Heart right ventricle (tissue), 16 donors: Measurements from ENCODE around the gene TROAP. TPM values are rescaled to one million over a fixed set of nuclear protein-coding genes. Genes with fewer than 3 reads are reported as not detected.
"Not testable (repeated sequence)": the region's sequence is repeated elsewhere in the genome, so short reads cannot be mapped to it uniquely, and the experiment has no call there.

Experiments used
- ATAC-seq, 8 donors: fragments of 200-7000 bp; cut with Tn5 transposase; one replicate each; pipeline ENCODE4 v1.9.1; 2020; ENCODE audit warnings: mild to moderate bottlenecking in 8 of 8, moderate library complexity in 8 of 8, moderate number of reproducible peaks in 1 of 8
- DNase-seq, 2 donors: peaks; one replicate each; pipeline ENCODE4 v3.0.0-alpha.2; 2020
- H3K27ac ChIP-seq, 10 donors: fragments of 200-600 bp; sonication (generic) in 2 of 10; one replicate each; pipeline versions ENCODE4 v1.5.0 to v1.8.0; 2020 to 2022; ENCODE audit warnings: mild to moderate bottlenecking in 3 of 10
- H3K27me3 ChIP-seq, 7 donors: fragments of 200-600 bp; one replicate each; pipeline ENCODE4 v1.8.0; 2021 to 2022; ENCODE audit warnings: mild to moderate bottlenecking in 2 of 7
- H3K36me3 ChIP-seq, 9 donors: fragments of 200-600 bp; sonication (generic) in 1 of 9; one replicate each; pipeline versions ENCODE4 v1.5.0 to v1.8.0; 2020 to 2022; ENCODE audit warnings: mild to moderate bottlenecking in 2 of 9
- H3K4me1 ChIP-seq, 9 donors: fragments of 200-600 bp; sonication (generic) in 1 of 9; one replicate each; pipeline versions ENCODE4 v1.5.0 to v1.8.0; 2020 to 2022; ENCODE audit warnings: mild to moderate bottlenecking in 4 of 9
- H3K4me3 ChIP-seq, 10 donors: fragments of 200-600 bp; sonication (generic) in 2 of 10; one replicate each; pipeline versions ENCODE4 v1.5.0 to v1.8.0; 2020 to 2022; ENCODE audit warnings: mild to moderate bottlenecking in 7 of 10, moderate library complexity in 2 of 10
- H3K9me3 ChIP-seq, 11 donors: fragments of 200-600 bp in 10 of 11; sonication (generic) in 2 of 11; one replicate each; pipeline versions ENCODE4 v1.5.0 to v1.8.0; 2013 to 2022; ENCODE audit warnings: mild to moderate bottlenecking in 2 of 11, control low read depth in 1 of 11, moderate library complexity in 1 of 11
- WGBS, 2 donors: extraction: QIAGEN DNeasy Blood & Tissue Kit; methylation state at CpG; one replicate each; pipeline ENCODE4 v1.1.7; 2013; ENCODE audit warnings: inconsistent platforms in 1 of 2; 5-methylcytosine and 5-hydroxymethylcytosine counted together
- intact Hi-C, 10 donors: fragments of 100-400 bp; cut with DNase I; formaldehyde crosslinking; loops; one replicate each; pipeline versions ENCODE4 v1.11.1 to v1.14.2; 2022
- polyA plus RNA-seq, 2 donors: library from polyadenylated mRNA; stranded (reverse); fragments of 200-250 nt; gene quantifications; one replicate each; pipeline ENCODE4 v1.2.3, GENCODE V29; 2013
- total RNA-seq, 10 donors: library from RNA; stranded (reverse); fragmentation: NEBNext Ultra II Directional in 3 of 10; extraction: Animal tissue kit (Norgen Biotek cat#: 25700) in 3 of 10; gene quantifications; one replicate each; pipeline versions ENCODE4 v1.2.1 to v1.2.4, GENCODE V29; 2021 to 2023
- TF ChIP-seq, protein P1 (sequence below), 9 donors: fragments of 200-600 bp; sonication (generic) in 2 of 9; IDR thresholded peaks; one replicate each; pipeline versions ENCODE4 v1.5.0 to v1.8.0; 2021 to 2022; ENCODE audit warnings: antibody characterized with exemption in 9 of 9, mild to moderate bottlenecking in 5 of 9, moderate library complexity in 1 of 9
- donor health status: Arrhythmogenic right ventricular cardiomyopathy.
- donor health status: ischemic (EF 13 %, LVEDD 7.1; RV severe dilation, severe dysfunction).
- donor health status: healthy with polysubstance abuse.
- donor health status: DM: no; HTN: yes; CAD: no.
- donor health status: DM: no; HTN: no; CAD: no.
- donor health status: ischemic (EF 25% LVEDD 6.9; RV normal size, moderate dysfunction).
- donor health status: ischemic (EF 25% LVEDD 5.7; RV mildly dilated, moderate dysfunction).
- donor health status: healthy.
- donor health status: DM: yes; HTN: yes; CAD: no.
- donor health status: Ischemic cardiomyopathy.
- donor health status: ischemic (EF 35%, LVEDD 5.7; RV mildly dilated, moderate dysfunction).
- donor health status: nonischemic (EF 11% LVEDD 7.7; RV severe dilation, severe dysfunction).
- donor health status: DM: yes; HTN: yes; CAD: no.
- donor health status: PGD.
- donor health status: ischemic (EF 29% LVEDD 5.4; RV normal size, mild dysfunction).
- donor health status: nonischemic (EF 23%, LVEDD 6.1; RV moderate dilation, normal function).

Gene TROAP
- total and polyA plus RNA-seq, 12 donors, result 0.20 to 4.9 (median 0.72) TPM; not detected in 3

- H3K27ac ChIP-seq, result peak overlapping the region in 7 of 10 donors; percentile 3 to 77 (median 46)
- peak overlapping the region in 2 of 10 donors; percentile 1 to 8 for H3K4me3 ChIP-seq
- TF ChIP-seq, protein P1, sequence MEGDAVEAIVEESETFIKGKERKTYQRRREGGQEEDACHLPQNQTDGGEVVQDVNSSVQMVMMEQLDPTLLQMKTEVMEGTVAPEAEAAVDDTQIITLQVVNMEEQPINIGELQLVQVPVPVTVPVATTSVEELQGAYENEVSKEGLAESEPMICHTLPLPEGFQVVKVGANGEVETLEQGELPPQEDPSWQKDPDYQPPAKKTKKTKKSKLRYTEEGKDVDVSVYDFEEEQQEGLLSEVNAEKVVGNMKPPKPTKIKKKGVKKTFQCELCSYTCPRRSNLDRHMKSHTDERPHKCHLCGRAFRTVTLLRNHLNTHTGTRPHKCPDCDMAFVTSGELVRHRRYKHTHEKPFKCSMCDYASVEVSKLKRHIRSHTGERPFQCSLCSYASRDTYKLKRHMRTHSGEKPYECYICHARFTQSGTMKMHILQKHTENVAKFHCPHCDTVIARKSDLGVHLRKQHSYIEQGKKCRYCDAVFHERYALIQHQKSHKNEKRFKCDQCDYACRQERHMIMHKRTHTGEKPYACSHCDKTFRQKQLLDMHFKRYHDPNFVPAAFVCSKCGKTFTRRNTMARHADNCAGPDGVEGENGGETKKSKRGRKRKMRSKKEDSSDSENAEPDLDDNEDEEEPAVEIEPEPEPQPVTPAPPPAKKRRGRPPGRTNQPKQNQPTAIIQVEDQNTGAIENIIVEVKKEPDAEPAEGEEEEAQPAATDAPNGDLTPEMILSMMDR (IDR thresholded peaks at IDR 0.05), result peak in 5 of 9 donors; percentile 32 to 43 (median 38)
- H3K4me1 ChIP-seq, result peaks cover 0 to 46% (median 31%) of the 10 kb centered on the region in 9 donors
- H3K36me3 ChIP-seq, result peaks cover 0 to 6% (median 0%) of the 10 kb centered on the region in 9 donors
- DNase-seq, result no peak
- no peaks in the 10 kb centered on the region for H3K27me3 ChIP-seq
- intact Hi-C loops, result loop anchor here in 1 of 10 donors (10.0 kb wide), 1 partner anchor 215 kb away; no protein-coding TSS in a partner anchor
- 39% methylated on average over 6 of the region's 6 CpGs for WGBS, 2 donors
- no peak for ATAC-seq
- H3K9me3 ChIP-seq, result no peaks in the 10 kb centered on the region
These were observed 46.5 kb downstream of the TROAP start for GRCh38 chr12:49369411-49370145.

DNA sequence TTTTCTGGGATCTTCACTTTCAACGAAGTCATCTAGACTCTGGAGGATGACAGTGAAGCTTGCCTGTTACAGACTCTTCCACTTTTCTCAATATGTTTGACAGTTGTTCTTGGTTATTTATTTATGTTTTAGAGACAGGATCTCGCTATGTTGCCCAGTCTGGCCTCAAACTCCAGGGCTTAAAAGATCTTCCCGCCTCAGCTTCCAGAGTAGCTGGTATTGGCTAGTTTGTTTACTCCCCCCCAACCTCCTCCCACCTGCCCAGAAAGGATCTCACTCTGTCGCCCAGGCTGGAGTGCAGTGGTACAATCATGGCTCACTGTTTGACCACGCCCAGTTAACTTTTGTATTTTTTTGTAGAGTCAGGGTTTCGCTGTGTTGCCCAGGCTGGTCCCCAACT lies 47.5 kb downstream of the TROAP start:
- Histone ChIP-seq H3K4me3 (no peak overlapping the region), H3K27me3 (no peaks in the 10 kb centered on the region), H3K27ac (no peak overlapping the region), H3K9me3 (no peaks in the 10 kb centered on the region), H3K36me3 (peaks cover 0 to 6% (median 0%) of the 10 kb centered on the region in 9 donors), H3K4me1 (peaks cover 0 to 36% (median 31%) of the 10 kb centered on the region in 9 donors)
- TF ChIP-seq, protein P1 (IDR thresholded peaks at IDR 0.05), result no peak
- 93% methylated on average over 6 of the region's 6 CpGs for WGBS, 2 donors
- intact Hi-C loops, result no loop called here
- ATAC-seq, result no peak
- no peak for DNase-seq

GRCh38 chr12:49375406-49375805 lies 52.4 kb downstream of the TROAP start:
- Histone ChIP-seq H3K36me3 (peaks cover 0 to 6% (median 0%) of the 10 kb centered on the region in 9 donors), H3K4me3 (no peak overlapping the region), H3K27ac (no peak overlapping the region), H3K4me1 (peaks cover 0 to 2% (median under 1%) of the 10 kb centered on the region in 9 donors), H3K9me3 (no peaks in the 10 kb centered on the region), H3K27me3 (no peaks in the 10 kb centered on the region)
- intact Hi-C loops, result no loop called here
- ATAC-seq (no peak), DNase-seq (no peak)
- TF ChIP-seq, protein P1 (IDR thresholded peaks at IDR 0.05), result no peak
- WGBS, 2 donors, result 93 to 95% methylated on average over 1 of the region's 1 CpG

DNA sequence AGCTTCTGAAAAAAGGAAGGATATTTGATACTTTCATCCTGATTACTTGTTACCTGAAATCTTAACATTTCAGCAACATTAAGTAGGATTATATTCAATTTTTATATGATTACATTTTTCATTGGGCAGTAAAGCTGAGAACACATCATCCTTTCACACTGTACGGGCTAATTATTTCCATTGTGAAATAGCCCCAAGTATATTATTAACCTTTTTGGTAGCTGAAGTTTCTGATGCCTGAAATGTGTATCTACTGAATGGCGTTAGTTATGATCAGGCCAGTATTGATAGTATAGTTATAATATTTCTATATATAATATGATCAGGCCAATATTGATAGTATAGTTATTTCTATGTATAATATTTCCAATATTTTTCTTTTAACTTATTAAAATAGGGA lies 54.3 kb downstream of the TROAP start:
- WGBS, 2 donors, result 85 to 90% methylated on average over 2 of the region's 2 CpGs
- ATAC-seq (no peak), DNase-seq (no peak)
- intact Hi-C loops, result no loop called here
- Histone ChIP-seq H3K4me1 (no peaks in the 10 kb centered on the region), H3K4me3 (no peak overlapping the region), H3K9me3 (no peaks in the 10 kb centered on the region), H3K36me3 (peaks cover 0 to 6% (median 0%) of the 10 kb centered on the region in 9 donors), H3K27ac (no peak overlapping the region), H3K27me3 (no peaks in the 10 kb centered on the region)
- TF ChIP-seq, protein P1 (IDR thresholded peaks at IDR 0.05), result no peak

DNA sequence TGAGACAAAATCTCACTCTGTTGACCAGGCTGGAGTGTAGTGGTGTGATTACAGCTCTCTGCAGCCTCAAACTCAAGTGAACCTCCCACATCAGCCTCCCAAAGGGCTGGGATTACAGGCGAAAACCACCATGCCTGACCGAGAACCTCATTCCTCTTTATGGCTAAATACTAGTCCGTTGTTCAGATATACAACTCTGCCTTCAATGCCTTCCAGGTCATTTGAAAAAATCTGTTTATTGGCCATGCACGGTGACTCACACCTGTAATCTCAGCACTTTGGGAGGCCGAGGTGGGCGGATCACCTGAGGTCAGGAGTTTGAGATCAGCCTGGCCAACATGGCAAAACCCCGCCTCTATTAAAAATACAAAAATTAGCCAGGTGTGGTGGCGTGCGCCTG lies 57.1 kb downstream of the TROAP start:
- H3K36me3 ChIP-seq, H3K4me3 ChIP-seq, H3K27ac ChIP-seq, ATAC-seq, H3K4me1 ChIP-seq, H3K27me3 ChIP-seq, H3K9me3 ChIP-seq, intact Hi-C loops, DNase-seq: not testable (repeated sequence)
- 89 to 99% methylated on average over 9 of the region's 9 CpGs for WGBS, 2 donors
